K562 (cell line): ENCODE data around the gene SHROOM3. TPM values are rescaled to one million over a fixed set of nuclear protein-coding genes. Genes with fewer than 3 reads are reported as not detected.

ENCODE experiments used
- ATAC-seq: fragments of 200-7000 bp; cut with Tn5 transposase; 3 replicates; pipeline ENCODE4 v1.9.1; 2020; ENCODE audit warnings: moderate library complexity
- BruUV-seq: library from RNA; stranded (reverse); fragments of 400-500 nt; replicated peaks from 2 replicates; lab custom pipeline; 2021; lab: Mats Ljungman, UMichigan
- CTCF ChIA-PET: fragments of 300-600 bp; formaldehyde crosslinking; extraction: SDS; loops from one replicate; lab custom pipeline; 2021; ENCODE audit warnings: low intra/inter-chr PET ratio; lab: Yijun Ruan, JAX
- POLR2A ChIA-PET: fragments of 300-600, 350-650 bp; sonication (Branson Sonifier 250); formaldehyde crosslinking; extraction: SDS; loops from one replicate; lab custom pipeline; 2021; ENCODE audit warnings: antibody characterized with exemption, inconsistent platforms; lab: Yijun Ruan, JAX
- DNase-seq, 4 experiments: peaks; one replicate each; pipeline versions ENCODE4 v3.0.0 to v3.0.0-alpha.2; 2011 to 2018; ENCODE audit warnings: low spot score in 3 of 4, mixed read lengths in 3 of 4; ENCODE audit errors: extremely low read depth in 1 of 4
- FAIRE-seq: peaks from 2 replicates; lab custom pipeline; 2011; peaks lifted over from hg19 to GRCh38; lab: Jason Lieb, UNC
- H2AFZ ChIP-seq: 2 replicates; pipeline ENCODE4 v1.6.0; 2011; ENCODE audit warnings: low read depth, low read length, control low read depth, inconsistent platforms
- H3K27ac ChIP-seq: fragments of 200-600 bp; 3 replicates; pipeline ENCODE4 v1.8.0; 2011; ENCODE audit warnings: low read depth, mild to moderate bottlenecking, control low read depth, inconsistent platforms, low read length, moderate library complexity, mixed read lengths; ENCODE audit errors: extremely low read depth
- H3K27me3 ChIP-seq, 2 experiments: fragments of 300-600 bp in 1 of 2; 2 replicates in 1 of 2; 3 replicates in 1 of 2; pipeline versions ENCODE4 v1.6.0 to v1.8.0; 2011; ENCODE audit warnings: inconsistent platforms in 2 of 2, low read length in 2 of 2, mild to moderate bottlenecking in 1 of 2, mixed read lengths in 1 of 2, moderate library complexity in 1 of 2; ENCODE audit not compliant: control insufficient read depth in 2 of 2, insufficient read depth in 2 of 2
- H3K36me3 ChIP-seq: fragments of 300-600 bp; 3 replicates; pipeline ENCODE4 v1.8.0; 2011; ENCODE audit warnings: mild to moderate bottlenecking, low read length, inconsistent platforms; ENCODE audit not compliant: control insufficient read depth, insufficient read depth
- H3K4me1 ChIP-seq, 2 experiments: fragments of 200-600 bp in 1 of 2; replicated peaks in 1 of 2; 2 replicates in 1 of 2; 3 replicates in 1 of 2; pipeline versions ENCODE4 v1.5.1 to v1.8.0; 2011; ENCODE audit warnings: inconsistent platforms in 2 of 2, low read length in 2 of 2, mild to moderate bottlenecking in 1 of 2, mixed read lengths in 1 of 2, moderate library complexity in 1 of 2; ENCODE audit not compliant: control insufficient read depth in 2 of 2, insufficient read depth in 2 of 2
- H3K4me2 ChIP-seq: 2 replicates; pipeline ENCODE4 v1.6.1; 2011; ENCODE audit warnings: low read length, control low read depth, inconsistent platforms, mixed read lengths; ENCODE audit not compliant: insufficient read depth
- H3K4me3 ChIP-seq: fragments of 200-600 bp; sonication (generic), shearing (Covaris generic); 2 replicates; pipeline ENCODE4 v1.5.1; 2016; ENCODE audit warnings: control low read depth, inconsistent platforms
- H3K79me2 ChIP-seq: fragments of 200-600 bp; 3 replicates; pipeline ENCODE4 v1.8.0; 2011; ENCODE audit warnings: low read length, inconsistent platforms; ENCODE audit not compliant: control insufficient read depth, insufficient read depth
- H3K9ac ChIP-seq, 2 experiments: 2 replicates each; pipeline versions ENCODE4 v1.6.0 to v1.6.1; 2011; ENCODE audit warnings: low read depth in 2 of 2, low read length in 2 of 2, control low read depth in 1 of 2, inconsistent platforms in 1 of 2, mild to moderate bottlenecking in 1 of 2, mixed read lengths in 1 of 2; ENCODE audit not compliant: insufficient read depth in 1 of 2
- H3K9me1 ChIP-seq: one replicate; pipeline ENCODE4 v1.6.0; 2011; ENCODE audit warnings: inconsistent platforms, mild to moderate bottlenecking, low read length, moderate library complexity; ENCODE audit not compliant: control insufficient read depth, insufficient read depth
- H3K9me3 ChIP-seq: replicated peaks from 2 replicates; pipeline ENCODE4 v1.5.1; 2011; ENCODE audit warnings: low read depth, low read length, inconsistent platforms; ENCODE audit not compliant: control insufficient read depth, insufficient read depth
- H4K20me1 ChIP-seq: replicated peaks from 2 replicates; pipeline ENCODE4 v1.6.1; 2011; ENCODE audit warnings: low read length, inconsistent platforms, mixed read lengths; ENCODE audit not compliant: control insufficient read depth, insufficient read depth
- ARID4B ChIP-seq: sonication (generic); formaldehyde crosslinking; IDR thresholded peaks from 2 replicates; pipeline ENCODE4 v1.8.0; 2022; ENCODE audit warnings: mild to moderate bottlenecking, missing genetic modification reagents
- DPF2 ChIP-seq: fragments of 450-650 bp; IDR thresholded peaks from 2 replicates; pipeline ENCODE4 v1.6.1; 2016
- HMG20A ChIP-seq: fragments of 450-650 bp; formaldehyde crosslinking; conservative IDR thresholded peaks from 2 replicates; pipeline ENCODE4 v1.4.0; 2020; ENCODE audit warnings: mild to moderate bottlenecking, mixed read lengths
- OTX1 ChIP-seq: fragments of 450-650 bp; formaldehyde crosslinking; IDR thresholded peaks from 2 replicates; pipeline ENCODE4 v1.4.0; 2022; ENCODE audit warnings: mild to moderate bottlenecking
- TBP ChIP-seq: optimal IDR thresholded peaks from 2 replicates; pipeline ENCODE3; 2011; ENCODE audit warnings: low read depth, low read length, improper control_type of control experiment
- THRA ChIP-seq: fragments of 450-650 bp; IDR thresholded peaks from 2 replicates; pipeline ENCODE4 v1.6.1; 2017; ENCODE audit warnings: mild to moderate bottlenecking, moderate library complexity
- THRB ChIP-seq: fragments of 450-650 bp; formaldehyde crosslinking; conservative IDR thresholded peaks from 2 replicates; pipeline ENCODE4 v1.4.0; 2022; ENCODE audit warnings: mild to moderate bottlenecking, missing genetic modification characterization
- YY1 ChIP-seq, 3 experiments: IDR thresholded peaks; 2 replicates each; pipeline ENCODE4 v1.6.1; 2011; ENCODE audit warnings: low read length in 2 of 3, mild to moderate bottlenecking in 2 of 3, moderate library complexity in 2 of 3, borderline replicate concordance in 1 of 3, control low read depth in 1 of 3, low read depth in 1 of 3; ENCODE audit not compliant: insufficient read depth in 3 of 3, insufficient replicate concordance in 2 of 3, control insufficient read depth in 1 of 3, insufficient read length in 1 of 3; ENCODE audit errors: extremely low read depth in 1 of 3
- ZBTB43 ChIP-seq: sonication (generic); formaldehyde crosslinking; IDR thresholded peaks from 2 replicates; pipeline ENCODE4 v1.8.0; 2023; ENCODE audit warnings: mild to moderate bottlenecking, missing genetic modification reagents
- ZNF311 ChIP-seq: fragments of 250-450 bp; sonication (Bioruptor Pico); IDR thresholded peaks from 2 replicates; pipeline ENCODE4 v1.4.0; 2020; ENCODE audit warnings: mild to moderate bottlenecking, moderate library complexity
- in situ Hi-C: fragments of 300-500 bp; cut with MboI; formaldehyde crosslinking; loops from 4 replicates; pipeline ENCODE4 v1.15.0; 2018; ENCODE audit warnings: inconsistent platforms, mixed read lengths
- intact Hi-C: fragments of 100-400 bp; cut with micrococcal nuclease; formaldehyde crosslinking; loops from 2 replicates; pipeline ENCODE4 v1.14.2; 2022
- polyA plus RNA-seq, 8 experiments: library from polyadenylated mRNA; depleted of rRNA in 4 of 8; stranded (reverse) in 5 of 8; unstranded in 3 of 8; fragments of >200 nt; fragmentation: Nextera tagmentation in 2 of 8; fragmentation: Illumina TruSeq in 1 of 8; extraction: Ambion mirVana in 2 of 8; extraction: Trizol in 1 of 8; gene quantifications; 2 replicates each; pipeline versions ENCODE4 v1.2.1 to v1.2.3, GENCODE V29; 2011 to 2014; ENCODE audit warnings: inconsistent platforms in 1 of 8, missing spikeins in 1 of 8
- total RNA-seq, 7 experiments: library from RNA; depleted of rRNA in 6 of 7; stranded (reverse); fragments of >200 nt in 6 of 7; fragmentation: Illumina TruSeq in 2 of 7; extraction: Trizol in 2 of 7; gene quantifications; 2 replicates each; pipeline versions ENCODE4 v1.2.1 to v1.2.3, GENCODE V29; 2011 to 2021; ENCODE audit warnings: low replicate concordance in 1 of 7

Gene SHROOM3
- total and polyA plus RNA-seq, 9 of the 15 experiments (the other 6 are each of a cell fraction or from before 2014, with no cell fraction given): 0.01 to 0.07 TPM; not detected in 7

DNA sequence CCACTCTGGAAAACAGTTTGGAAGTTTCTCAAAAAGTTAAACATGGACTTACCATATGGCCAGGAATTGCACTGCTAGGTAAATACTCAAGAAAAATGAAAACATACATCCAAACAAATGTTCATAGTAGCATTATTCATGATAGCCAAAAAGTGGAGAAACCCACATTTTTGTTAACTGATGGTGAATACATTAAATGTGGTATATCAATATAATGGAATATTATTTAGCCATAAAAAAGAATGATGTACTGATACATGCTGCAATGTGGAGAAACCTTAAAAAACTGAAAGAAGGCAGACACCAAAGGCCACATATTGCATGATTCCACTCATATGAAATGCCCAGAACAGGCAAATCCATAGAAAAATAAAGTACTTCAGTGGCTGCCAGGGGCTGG is 79.1 kb downstream of the SHROOM3 start:
- peaks cover 0 to 4% of the 10 kb centered on the region in 2 experiments; a peak in 1 of 5 replicates for H3K27me3 ChIP-seq
- H3K9me3 ChIP-seq: no peaks in the 10 kb centered on the region
- H3K79me2 ChIP-seq: no peaks in the 10 kb centered on the region
- CTCF ChIA-PET: no interaction called here
- DNase-seq: no peak
- in situ Hi-C loops (loop anchor here (5.0 to 10.0 kb wide), 2 partner anchors 233 to 531 kb away; no protein-coding TSS in a partner anchor), intact Hi-C loops (loop anchor here (5.0 to 10.0 kb wide), 2 partner anchors 531 to 688 kb away; no protein-coding TSS in a partner anchor)
- no peak for ATAC-seq
- H3K4me3 ChIP-seq: no peak overlapping the region
- H3K27ac ChIP-seq: no peak overlapping the region
- no peak overlapping the region for H3K9ac ChIP-seq
- no TSS peak for BruUV-seq
- no peaks in the 10 kb centered on the region for H3K36me3 ChIP-seq
- no peak overlapping the region for H3K4me2 ChIP-seq
- no peaks in the 10 kb centered on the region for H4K20me1 ChIP-seq
- no peaks in the 10 kb centered on the region for H3K9me1 ChIP-seq
- no peak for FAIRE-seq
- H2AFZ ChIP-seq: no peak overlapping the region
- POLR2A ChIA-PET: no interaction called here
- no peaks in the 10 kb centered on the region for H3K4me1 ChIP-seq
- TF ChIP-seq THRA (no peak), THRB (no peak), HMG20A (CRISPR knock-in tag) (no peak), YY1 (IDR thresholded peaks at IDR 0.05; ENCODE audit: borderline replicate concordance in 1 of 3, control insufficient read depth in 1 of 3, extremely low read depth in 1 of 3, insufficient read depth in 3 of 3, insufficient read length in 1 of 3, insufficient replicate concordance in 2 of 3, low read depth in 1 of 3, low read length in 2 of 3) (no peak), DPF2 (no peak), ZBTB43 (CRISPR knock-in tag) (no peak), ARID4B (CRISPR knock-in tag) (no peak), TBP (no peak), ZNF311 (CRISPR knock-in tag) (no peak), OTX1 (CRISPR knock-in tag) (no peak)
